ENCODE results near the gene HOPX.
"Not testable (repeated sequence)": the region's sequence is repeated elsewhere in the genome, so short reads cannot be mapped to it uniquely, and the experiment has no call there.

The HOPX gene

GRCh38 chr4:56653461-56654237, 27.4 kb downstream of the HOPX start:
- no peak for DNase-seq

GRCh38 chr4:56652196-56652595, 28.9 kb downstream of the HOPX start:
- DNase-seq = no peak

GRCh38 chr4:56651056-56651350, 30.1 kb downstream of the HOPX start:
- no peak for DNase-seq

GRCh38 chr4:56650262-56651055, 30.6 kb downstream of the HOPX start:
- DNase-seq = no peak

GRCh38 chr4:56649445-56650261, 31.4 kb downstream of the HOPX start:
- no peak for DNase-seq

- DNase-seq = no peak
Measured at GRCh38 chr4:56648824-56649151, 32.3 kb downstream of the HOPX start.

- no peak for DNase-seq
Measured at GRCh38 chr4:56648021-56648823, 32.9 kb downstream of the HOPX start.

- DNase-seq = no peak
Measured at GRCh38 chr4:56646341-56646740, 34.8 kb downstream of the HOPX start.

- no peak for DNase-seq
Measured at GRCh38 chr4:56643596-56643995, 37.5 kb downstream of the HOPX start.

GRCh38 chr4:56641494-56642051, 39.5 kb downstream of the HOPX start:
- DNase-seq = peak; percentile 48

- no peak for DNase-seq
Measured at GRCh38 chr4:56640621-56641493, 40.2 kb downstream of the HOPX start.

GRCh38 chr4:56637791-56638190, 43.3 kb downstream of the HOPX start:
- no peak for DNase-seq

- DNase-seq = no peak
Measured at GRCh38 chr4:56637154-56637553, 43.9 kb downstream of the HOPX start.

- DNase-seq = not testable (repeated sequence)
Measured at GRCh38 chr4:56634954-56635353, 46.1 kb downstream of the HOPX start.

GRCh38 chr4:56633486-56633885, 47.6 kb downstream of the HOPX start:
- no peak for DNase-seq

GRCh38 chr4:56630876-56631666, 50.0 kb downstream of the HOPX start:
- no peak for DNase-seq

GRCh38 chr4:56628592-56628991, 52.5 kb downstream of the HOPX start:
- no peak for DNase-seq

GRCh38 chr4:56627985-56628384, 53.1 kb downstream of the HOPX start:
- DNase-seq = no peak

GRCh38 chr4:56627375-56627774, 53.7 kb downstream of the HOPX start:
- no peak for DNase-seq

- DNase-seq = no peak
Measured at GRCh38 chr4:56626963-56627362, 54.1 kb downstream of the HOPX start.

- no peak for DNase-seq
Measured at GRCh38 chr4:56626420-56626819, 54.7 kb downstream of the HOPX start.
